Kidney epithelial cell (primary cell): Measurements from ENCODE around the gene NTHL1. TPM values are rescaled to one million over a fixed set of nuclear protein-coding genes. Genes with fewer than 3 reads are reported as not detected.

Experiments
- DNase-seq: peaks from one replicate; pipeline ENCODE4 v3.0.0-alpha.2; 2010; ENCODE audit warnings: low read depth
- H3K27me3 ChIP-seq: 2 replicates; pipeline ENCODE4 v1.6.0; 2011; ENCODE audit warnings: low read length; ENCODE audit not compliant: control insufficient read depth, insufficient read depth
- H3K36me3 ChIP-seq: 2 replicates; pipeline ENCODE4 v1.5.1; 2011; ENCODE audit warnings: low read length; ENCODE audit not compliant: control insufficient read depth, insufficient read depth
- H3K4me3 ChIP-seq: 2 replicates; pipeline ENCODE4 v1.5.1; 2011; ENCODE audit warnings: low read depth, mild to moderate bottlenecking, control low read depth, low read length
- CTCF ChIP-seq: IDR thresholded peaks from 2 replicates; pipeline ENCODE4 v1.5.1; 2011; ENCODE audit warnings: mild to moderate bottlenecking, moderate library complexity, low read length, control low read depth, inconsistent platforms; ENCODE audit not compliant: insufficient read depth, poor library complexity, severe bottlenecking
- total RNA-seq: library from RNA; depleted of rRNA; stranded (reverse); fragments of >200 nt; gene quantifications from 2 replicates; pipeline ENCODE4 v1.2.3, GENCODE V29; 2015

Gene NTHL1
- total RNA-seq, 1 donor from 2014 or later: 44.1 TPM

GRCh38 chr16:2043667-2044451, 3.8 kb downstream of the NTHL1 start:
- H3K4me3 ChIP-seq: no peak overlapping the region

GRCh38 chr16:2042986-2043666, 4.5 kb downstream of the NTHL1 start:
- no peak for TF ChIP-seq CTCF
- Histone ChIP-seq H3K36me3 (no peaks in the 10 kb centered on the region), H3K4me3 (no peak overlapping the region), H3K27me3 (no peaks in the 10 kb centered on the region)
- DNase-seq: no peak

More at GRCh38 chr16:2043667-2044451, 3.8 kb downstream of the NTHL1 start:
- TF ChIP-seq CTCF: no peak
- no peak for DNase-seq
- H3K27me3 ChIP-seq: no peaks in the 10 kb centered on the region
- H3K36me3 ChIP-seq: no peaks in the 10 kb centered on the region

- Histone ChIP-seq H3K27me3 (no peaks in the 10 kb centered on the region), H3K4me3 (no peak overlapping the region), H3K36me3 (no peaks in the 10 kb centered on the region)
- TF ChIP-seq CTCF: no peak
- no peak for DNase-seq
Observed at GRCh38 chr16:2042171-2042985, 5.3 kb downstream of the NTHL1 start.

GRCh38 chr16:2040787-2041522, 6.7 kb downstream of the NTHL1 start:
- Histone ChIP-seq H3K4me3 (no peak overlapping the region), H3K27me3 (no peaks in the 10 kb centered on the region), H3K36me3 (no peaks in the 10 kb centered on the region)
- DNase-seq: no peak
- no peak for TF ChIP-seq CTCF

GRCh38 chr16:2040041-2040786, 7.4 kb downstream of the NTHL1 start:
- no peak for TF ChIP-seq CTCF
- Histone ChIP-seq H3K36me3 (no peaks in the 10 kb centered on the region), H3K27me3 (no peaks in the 10 kb centered on the region), H3K4me3 (no peak overlapping the region)
- no peak for DNase-seq
